Fibroblast of lung (primary cell): ENCODE results near the gene TAOK3. TPM values are rescaled to one million over a fixed set of nuclear protein-coding genes. Genes with fewer than 3 reads are reported as not detected.

Experiments used
- DNase-seq, 2 donors: peaks; one replicate each; pipeline versions ENCODE4 v3.0.0 to v3.0.0-alpha.2; 2010; ENCODE audit warnings: low read depth in 2 of 2
- H2AFZ ChIP-seq: 2 replicates; pipeline ENCODE4 v1.5.1; 2012; ENCODE audit warnings: low read length, control low read depth, inconsistent platforms
- H3K27ac ChIP-seq: 2 replicates; pipeline ENCODE4 v1.5.1; 2011; ENCODE audit warnings: low read length, control low read depth; ENCODE audit not compliant: insufficient read depth
- H3K27me3 ChIP-seq: 2 replicates; pipeline ENCODE4 v1.5.1; 2011; ENCODE audit warnings: mild to moderate bottlenecking, low read length; ENCODE audit not compliant: control insufficient read depth, insufficient read depth
- H3K36me3 ChIP-seq: 2 replicates; pipeline ENCODE4 v1.5.1; 2011; ENCODE audit warnings: low read length; ENCODE audit not compliant: control insufficient read depth, insufficient read depth
- H3K4me1 ChIP-seq: 2 replicates; pipeline ENCODE4 v1.5.1; 2011; ENCODE audit warnings: low read length; ENCODE audit not compliant: control insufficient read depth, insufficient read depth; ENCODE audit errors: extremely low read depth
- H3K4me2 ChIP-seq: 2 replicates; pipeline ENCODE4 v1.5.1; 2011; ENCODE audit warnings: low read length, control low read depth; ENCODE audit not compliant: insufficient read depth; ENCODE audit errors: extremely low read depth
- H3K4me3 ChIP-seq, 4 experiments: fragments of 200-600 bp in 1 of 4; sonication (generic) in 1 of 4; replicated peaks in 1 of 4; 2 replicates each; pipeline ENCODE4 v1.5.1; 2011 to 2016; ENCODE audit warnings: low read length in 4 of 4, low read depth in 3 of 4, mild to moderate bottlenecking in 3 of 4, control low read depth in 2 of 4, inconsistent platforms in 1 of 4, mixed read lengths in 1 of 4; ENCODE audit not compliant: insufficient read depth in 1 of 4; ENCODE audit errors: control extremely low read depth in 1 of 4
- H3K79me2 ChIP-seq: 2 replicates; pipeline ENCODE4 v1.5.1; 2012; ENCODE audit warnings: mild to moderate bottlenecking, low read length, inconsistent platforms; ENCODE audit not compliant: control insufficient read depth, insufficient read depth
- H3K9ac ChIP-seq: 2 replicates; pipeline ENCODE4 v1.5.1; 2011; ENCODE audit warnings: mild to moderate bottlenecking, low read length, control low read depth; ENCODE audit not compliant: insufficient read depth
- H3K9me3 ChIP-seq: 2 replicates; pipeline ENCODE4 v1.5.1; 2012; ENCODE audit warnings: low read depth, low read length; ENCODE audit not compliant: control insufficient read depth, insufficient read depth
- H4K20me1 ChIP-seq: 2 replicates; pipeline ENCODE4 v1.5.1; 2011; ENCODE audit warnings: low read length; ENCODE audit not compliant: control insufficient read depth, insufficient read depth; ENCODE audit errors: extremely low read depth
- EZH2 ChIP-seq: IDR thresholded peaks from 2 replicates; pipeline ENCODE4 v1.5.1; 2012; ENCODE audit warnings: low read length, control low read depth, mild to moderate bottlenecking; ENCODE audit errors: missing control alignments
- polyA plus RNA-seq, 2 donors: library from polyadenylated mRNA; depleted of rRNA in 1 of 2; stranded (reverse) in 1 of 2; unstranded in 1 of 2; fragments of >200 nt; gene quantifications; 2 replicates each; pipeline ENCODE4 v1.2.1, GENCODE V29; 2011 to 2012; ENCODE audit warnings: missing spikeins in 1 of 2
- total RNA-seq: library from RNA; depleted of rRNA; stranded (reverse); fragments of >200 nt; gene quantifications from 2 replicates; pipeline ENCODE4 v1.2.1, GENCODE V29; 2014
- TF ChIP-seq, protein P1 (sequence below), 2 donors: IDR thresholded peaks in 1 of 2; conservative IDR thresholded peaks in 1 of 2; 1 replicate in 1 of 2; 2 replicates in 1 of 2; pipeline ENCODE4 v1.5.1; 2011 to 2012; ENCODE audit warnings: low read length in 2 of 2, control low read depth in 1 of 2, inconsistent platforms in 1 of 2, low read depth in 1 of 2, mild to moderate bottlenecking in 1 of 2

Gene TAOK3
- total and polyA plus RNA-seq, 2 donors (not counting 1 experiment from before 2014, with no cell fraction given) = 64.7 to 97.4 TPM

DNA sequence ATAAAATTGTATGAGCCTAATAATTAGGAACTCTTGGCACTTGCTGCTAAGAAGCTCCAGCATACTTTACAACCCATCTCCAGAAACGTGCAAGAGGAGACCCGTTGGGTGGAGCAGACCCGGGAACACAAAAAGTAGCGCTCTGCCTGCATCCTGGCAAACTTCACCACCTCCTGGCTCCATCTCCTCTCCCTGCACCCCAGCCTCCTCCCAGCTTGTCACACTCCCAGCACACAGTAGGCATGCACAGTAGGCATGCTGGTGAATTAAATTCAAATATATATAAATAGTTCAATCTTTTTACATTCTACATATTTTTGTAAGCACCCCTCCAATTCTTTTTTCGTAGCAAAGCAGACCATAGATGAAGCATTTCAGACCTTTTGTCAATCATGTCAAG, 270.1 kb downstream of the TAOK3 start:
- no peaks in the 10 kb centered on the region for H3K27me3 ChIP-seq
- H2AFZ ChIP-seq = no peak overlapping the region
- H3K4me1 ChIP-seq = peaks cover 2% of the 10 kb centered on the region
- H3K27ac ChIP-seq = no peak overlapping the region
- H4K20me1 ChIP-seq = no peaks in the 10 kb centered on the region
- H3K4me3 ChIP-seq = peak overlapping the region; percentile 60 to 78 (median 71)
- H3K9ac ChIP-seq = no peak overlapping the region
- H3K79me2 ChIP-seq = no peaks in the 10 kb centered on the region
- no peak for DNase-seq
- H3K36me3 ChIP-seq = no peaks in the 10 kb centered on the region
- TF ChIP-seq, protein P1, sequence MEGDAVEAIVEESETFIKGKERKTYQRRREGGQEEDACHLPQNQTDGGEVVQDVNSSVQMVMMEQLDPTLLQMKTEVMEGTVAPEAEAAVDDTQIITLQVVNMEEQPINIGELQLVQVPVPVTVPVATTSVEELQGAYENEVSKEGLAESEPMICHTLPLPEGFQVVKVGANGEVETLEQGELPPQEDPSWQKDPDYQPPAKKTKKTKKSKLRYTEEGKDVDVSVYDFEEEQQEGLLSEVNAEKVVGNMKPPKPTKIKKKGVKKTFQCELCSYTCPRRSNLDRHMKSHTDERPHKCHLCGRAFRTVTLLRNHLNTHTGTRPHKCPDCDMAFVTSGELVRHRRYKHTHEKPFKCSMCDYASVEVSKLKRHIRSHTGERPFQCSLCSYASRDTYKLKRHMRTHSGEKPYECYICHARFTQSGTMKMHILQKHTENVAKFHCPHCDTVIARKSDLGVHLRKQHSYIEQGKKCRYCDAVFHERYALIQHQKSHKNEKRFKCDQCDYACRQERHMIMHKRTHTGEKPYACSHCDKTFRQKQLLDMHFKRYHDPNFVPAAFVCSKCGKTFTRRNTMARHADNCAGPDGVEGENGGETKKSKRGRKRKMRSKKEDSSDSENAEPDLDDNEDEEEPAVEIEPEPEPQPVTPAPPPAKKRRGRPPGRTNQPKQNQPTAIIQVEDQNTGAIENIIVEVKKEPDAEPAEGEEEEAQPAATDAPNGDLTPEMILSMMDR (conservative IDR thresholded peaks at IDR 0.05 in 1 of 2, IDR thresholded peaks at IDR 0.05 in 1 of 2; ENCODE audit: low read depth in 1 of 2, low read length in 2 of 2) = no peak
- no peak for TF ChIP-seq EZH2
- H3K4me2 ChIP-seq = peak overlapping the region; percentile 92
- H3K9me3 ChIP-seq = no peaks in the 10 kb centered on the region

DNA sequence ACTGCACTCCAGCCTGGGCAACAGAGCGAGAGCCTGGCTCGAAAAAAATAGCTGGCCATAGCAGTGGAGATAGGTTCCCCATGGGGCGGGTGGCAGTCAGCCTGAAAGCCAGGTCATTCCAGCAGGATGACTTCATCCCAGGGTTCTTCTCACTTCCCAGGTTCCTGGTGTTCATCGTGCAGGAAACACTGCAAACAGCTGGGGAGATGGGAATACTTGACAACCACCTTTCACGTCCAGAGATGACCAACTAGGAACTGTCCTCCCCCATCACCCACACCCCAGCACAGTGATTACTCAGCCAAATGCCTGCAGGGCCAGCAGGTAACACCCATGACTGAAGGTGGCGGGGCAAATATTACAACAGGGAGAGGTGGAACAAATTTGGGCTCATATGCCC, 270.6 kb downstream of the TAOK3 start:
- Histone ChIP-seq H3K79me2 (no peaks in the 10 kb centered on the region), H3K4me2 (no peak overlapping the region), H3K27me3 (no peaks in the 10 kb centered on the region), H3K4me1 (peaks cover 2% of the 10 kb centered on the region), H3K27ac (no peak overlapping the region), H4K20me1 (no peaks in the 10 kb centered on the region), H3K9me3 (no peaks in the 10 kb centered on the region), H3K4me3 (no peak overlapping the region), H2AFZ (no peak overlapping the region), H3K36me3 (no peaks in the 10 kb centered on the region), H3K9ac (no peak overlapping the region)
- peak in 1 of 2 donors; percentile 33 for DNase-seq
- no peak for TF ChIP-seq EZH2
- TF ChIP-seq, protein P1 (conservative IDR thresholded peaks at IDR 0.05 in 1 of 2, IDR thresholded peaks at IDR 0.05 in 1 of 2; ENCODE audit: low read depth in 1 of 2, low read length in 2 of 2) = no peak

DNA sequence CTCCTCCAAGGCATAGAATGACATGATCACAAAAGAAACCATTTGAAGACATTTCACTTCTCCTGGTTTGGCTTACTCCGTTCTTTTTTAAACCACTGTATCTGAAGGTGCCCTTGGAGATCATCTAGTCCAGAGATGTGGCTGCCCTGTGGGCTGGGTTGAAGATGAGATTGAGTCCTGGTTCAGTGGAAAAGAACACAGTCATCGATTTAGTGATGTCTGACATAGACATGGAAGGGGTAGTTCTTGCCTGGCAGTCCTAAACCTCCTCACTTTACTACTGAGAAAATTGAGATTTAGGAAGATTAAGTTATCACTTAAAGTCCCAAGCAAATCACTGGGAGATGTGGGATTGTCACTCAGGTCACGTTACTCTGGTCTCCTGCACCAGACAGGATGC, 271.7 kb downstream of the TAOK3 start:
- Histone ChIP-seq H3K27me3 (no peaks in the 10 kb centered on the region), H3K36me3 (no peaks in the 10 kb centered on the region), H3K9me3 (no peaks in the 10 kb centered on the region), H3K27ac (no peak overlapping the region), H3K79me2 (no peaks in the 10 kb centered on the region), H3K4me3 (no peak overlapping the region), H4K20me1 (no peaks in the 10 kb centered on the region), H2AFZ (no peak overlapping the region), H3K4me1 (peaks cover 2% of the 10 kb centered on the region), H3K4me2 (no peak overlapping the region), H3K9ac (no peak overlapping the region)
- no peak for DNase-seq
- TF ChIP-seq, protein P1 (conservative IDR thresholded peaks at IDR 0.05 in 1 of 2, IDR thresholded peaks at IDR 0.05 in 1 of 2; ENCODE audit: low read depth in 1 of 2, low read length in 2 of 2) = no peak
- TF ChIP-seq EZH2 = no peak

Other genes with a start within 250 kb of the TAOK3 start
- 175 and 290 TPM in 2 replicates for gene PEBP1, start 236.8 kb downstream of the TAOK3 start, total RNA-seq
- 193 and 233 TPM in 2 replicates for gene PEBP1, start 236.8 kb downstream of the TAOK3 start, polyA plus RNA-seq
- gene SUDS3, start 3.6 kb upstream of the TAOK3 start, total RNA-seq = 31.4 and 34.2 TPM in 2 replicates
- 17.8 and 20.3 TPM in 2 replicates for gene SUDS3, start 3.6 kb upstream of the TAOK3 start, polyA plus RNA-seq